Activated CD4-positive, alpha-beta T cell treated with anti-CD3 and anti-CD28 coated beads for 36 hours (primary cell): ENCODE results near the gene FXR2. TPM values are rescaled to one million over a fixed set of nuclear protein-coding genes. Genes with fewer than 3 reads are reported as not detected.

Source experiments
- ATAC-seq: fragments of 200-7000 bp; cut with Tn5 transposase; one replicate; pipeline ENCODE4 v1.10.0; 2021; ENCODE audit warnings: mild to moderate bottlenecking, moderate library complexity
- CTCF ChIA-PET: fragments of 350-600 bp; sonication (Branson Sonifier 250); formaldehyde crosslinking; loops from one replicate; lab custom pipeline; 2021; ENCODE audit warnings: antibody characterized with exemption; lab: Charles Lee
- POLR2A ChIA-PET: fragments of 350-600 bp; sonication (Branson Sonifier 250); formaldehyde crosslinking; loops from one replicate; lab custom pipeline; 2021; ENCODE audit warnings: antibody characterized with exemption, inconsistent platforms; lab: Charles Lee
- DNase-seq: peaks from one replicate; pipeline ENCODE4 v3.0.0-alpha.2; 2020
- H3K27ac Mint-ChIP-seq: one replicate; pipeline ENCODE4 v1.8.0; 2021; ENCODE audit warnings: mixed read lengths
- H3K27me3 Mint-ChIP-seq: one replicate; pipeline ENCODE4 v1.8.0; 2021; ENCODE audit warnings: mixed read lengths
- H3K36me3 Mint-ChIP-seq: one replicate; pipeline ENCODE4 v1.8.0; 2021; ENCODE audit warnings: low read depth, mixed read lengths
- H3K4me1 Mint-ChIP-seq: one replicate; pipeline ENCODE4 v1.8.0; 2021; ENCODE audit warnings: mixed read lengths
- H3K4me3 Mint-ChIP-seq: one replicate; pipeline ENCODE4 v1.8.0; 2021; ENCODE audit warnings: mild to moderate bottlenecking, moderate library complexity, mixed read lengths
- H3K9me3 Mint-ChIP-seq: one replicate; pipeline ENCODE4 v1.8.0; 2021; ENCODE audit warnings: low read depth, mixed read lengths
- intact Hi-C, 2 experiments: fragments of 100-400 bp; cut with DNase I in 1 of 2; cut with micrococcal nuclease in 1 of 2; formaldehyde crosslinking; loops; one replicate each; pipeline versions ENCODE4 v1.14.2 to v1.15.1; 2022 to 2024; cut with DNase I, micrococcal nuclease
- total RNA-seq, 2 experiments: library from RNA; stranded (reverse); gene quantifications; one replicate each; pipeline ENCODE4 v1.2.3, GENCODE V29; 2021

Gene FXR2
- total RNA-seq, 2 experiments from 2014 or later: 35.6 to 50.2 TPM

DNA sequence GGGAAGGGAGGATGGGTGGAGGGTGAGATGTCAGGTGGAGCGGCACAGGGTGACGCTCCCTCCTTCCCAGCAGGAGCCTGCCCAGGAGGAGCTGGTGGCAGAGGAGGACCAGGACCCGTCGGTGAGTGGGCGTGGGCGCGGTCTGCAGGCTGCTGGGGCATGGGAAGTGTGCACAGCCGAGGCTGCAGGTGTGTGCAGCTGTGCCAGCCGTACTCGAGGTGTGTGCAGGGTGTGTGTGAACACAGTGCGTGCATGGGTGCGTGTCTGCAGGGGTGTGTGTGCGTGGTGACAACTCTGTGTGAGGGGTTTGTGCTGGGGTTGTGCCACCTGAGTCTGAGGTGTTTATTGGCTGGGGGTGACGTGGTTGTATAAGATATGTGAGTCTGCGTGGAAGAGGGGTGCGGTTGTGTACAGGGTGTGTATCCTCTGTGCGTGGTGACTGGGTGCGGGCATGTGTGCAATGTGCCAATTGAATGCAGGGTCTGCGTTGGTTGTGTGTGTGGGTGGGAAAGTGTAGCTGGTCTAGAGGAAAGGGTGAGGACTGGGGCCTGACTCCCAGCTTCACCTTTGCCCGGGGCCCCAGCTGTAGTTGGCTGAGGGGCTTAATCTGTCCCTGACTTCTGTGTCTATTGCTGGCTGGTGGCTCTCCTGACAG lies 65.2 kb downstream of the FXR2 start:
- peaks cover 6% of the 10 kb centered on the region for H3K36me3 Mint-ChIP-seq
- DNase-seq: peak; percentile 70

DNA sequence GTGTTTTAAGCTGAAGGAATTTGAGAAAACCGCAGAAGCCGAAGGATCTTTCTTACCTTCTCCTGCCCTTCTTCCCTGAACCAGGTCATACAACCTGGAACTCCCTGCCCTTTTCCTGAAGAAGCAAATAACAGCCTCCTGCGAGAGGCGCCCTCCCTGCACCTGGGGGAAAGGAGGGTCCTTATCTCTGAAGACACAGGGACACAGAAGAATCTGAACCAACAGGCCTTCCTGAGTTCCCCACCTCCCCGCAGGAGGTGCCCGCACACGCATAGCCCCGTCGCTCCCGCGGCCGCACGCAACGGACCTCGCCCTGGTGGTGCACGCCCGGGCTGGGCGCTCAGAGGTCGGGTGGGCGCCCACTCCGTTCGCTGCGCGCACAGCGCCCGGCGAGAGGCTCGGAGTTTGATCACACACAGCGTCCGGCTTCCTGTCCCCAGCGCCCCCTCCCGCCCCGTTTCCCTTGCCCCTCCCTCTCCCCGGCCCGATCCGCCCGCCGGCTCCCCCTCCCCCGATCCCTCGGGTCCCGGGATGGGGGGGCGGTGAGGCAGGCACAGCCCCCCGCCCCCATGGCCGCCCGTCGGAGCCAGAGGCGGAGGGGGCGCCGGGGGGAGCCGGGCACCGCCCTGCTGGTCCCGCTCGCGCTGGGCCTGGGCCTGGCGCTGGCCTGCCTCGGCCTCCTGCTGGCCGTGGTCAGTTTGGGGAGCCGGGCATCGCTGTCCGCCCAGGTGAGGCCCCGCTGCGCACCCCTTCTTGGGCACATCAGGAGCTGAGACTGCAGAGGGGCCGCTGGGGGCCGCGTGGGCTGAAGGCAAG lies 65.9 kb downstream of the FXR2 start, which contains the start of gene TNFSF12:
TSS of gene TNFSF12 (plus strand) at position 474 of the 816 bp plus-strand sequence. CDS start at position 570, 96 bp downstream.
- H3K9me3 Mint-ChIP-seq: no peaks in the 10 kb centered on the region
- H3K36me3 Mint-ChIP-seq: peaks cover 4% of the 10 kb centered on the region
- intact Hi-C loops: loop anchor here in 1 of 2 experiments (1.0 kb wide), 1 partner anchor 13 kb away; the partner anchor contains the start of gene SENP3
- H3K4me3 Mint-ChIP-seq: peak within 1 kb of the TSS; percentile 70
- DNase-seq: peak; percentile 77
- CTCF ChIA-PET: interaction anchor here (0.6 to 1.5 kb wide), 5 partner anchors 8 to 212 kb away, joined by 3 read pairs; no protein-coding TSS in a partner anchor
- H3K27me3 Mint-ChIP-seq: no peaks in the 10 kb centered on the region
- ATAC-seq: peak; percentile 45
- POLR2A ChIA-PET: interaction anchor here (0.8 kb wide), 1 partner anchor 12 kb away, joined by 3 read pairs; no protein-coding TSS in a partner anchor
- H3K4me1 Mint-ChIP-seq: peaks cover 48% of the 10 kb centered on the region
- peak within 1 kb of the TSS; percentile 49 for H3K27ac Mint-ChIP-seq

More for the DNA sequence above, 65.2 kb downstream of the FXR2 start:
- ChIA-PET POLR2A (interaction anchor here (0.7 to 1.0 kb wide), 3 partner anchors 11 to 15 kb away, joined by 3 to 7 read pairs (median 3); no protein-coding TSS in a partner anchor), CTCF (interaction anchor here (0.5 to 1.5 kb wide), 5 partner anchors 18 to 85 kb away, joined by 3 to 4 read pairs (median 3); no protein-coding TSS in a partner anchor)
- H3K9me3 Mint-ChIP-seq: no peaks in the 10 kb centered on the region
- no peaks in the 10 kb centered on the region for H3K27me3 Mint-ChIP-seq
- H3K27ac Mint-ChIP-seq: peak overlapping the region; percentile 48
- H3K4me3 Mint-ChIP-seq: peak overlapping the region; percentile 69
- peaks cover 51% of the 10 kb centered on the region for H3K4me1 Mint-ChIP-seq
- intact Hi-C loops: loop anchor here in 1 of 2 experiments (1.0 kb wide), 1 partner anchor 12 kb away; the partner anchor contains the start of gene SENP3
- peak; percentile 50 for ATAC-seq

DNA sequence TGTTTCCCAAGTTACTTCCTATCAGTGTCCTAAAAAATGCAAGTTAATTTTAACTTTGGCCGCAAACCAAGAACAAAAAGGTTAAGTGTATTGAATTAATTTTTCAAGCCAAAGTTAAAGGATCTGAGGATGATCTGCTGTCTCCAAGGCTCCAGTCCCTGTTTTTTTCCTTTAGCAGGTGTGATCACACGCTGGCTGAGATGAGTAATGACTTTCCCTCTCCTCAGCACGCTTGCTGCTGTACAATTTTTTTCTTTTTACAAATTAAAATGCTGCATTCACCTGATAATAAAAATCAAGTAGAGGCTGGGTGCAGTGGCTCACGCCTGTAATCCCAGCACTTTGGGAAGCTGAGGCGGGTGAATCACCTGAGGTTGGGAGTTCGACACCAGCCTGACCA lies 69.8 kb downstream of the FXR2 start:
- ChIA-PET CTCF (interaction anchor here (0.7 kb wide), 1 partner anchor 159 kb away, joined by 4 read pairs; no protein-coding TSS in a partner anchor), POLR2A (interaction anchor here (0.5 kb wide), 1 partner anchor 59 kb away, joined by 3 read pairs; no protein-coding TSS in a partner anchor)
- DNase-seq (no peak), ATAC-seq (no peak)
- Mint-ChIP-seq H3K4me1 (peaks cover 12% of the 10 kb centered on the region), H3K4me3 (no peak overlapping the region), H3K27me3 (no peaks in the 10 kb centered on the region), H3K27ac (no peak overlapping the region), H3K9me3 (no peaks in the 10 kb centered on the region), H3K36me3 (no peaks in the 10 kb centered on the region)
- intact Hi-C loops: no loop called here

Other genes starting within 250 kb of the FXR2 start
- gene TNK1, start 233.8 kb downstream of the FXR2 start, total RNA-seq: 1 to 10 TPM; 4.8 to 6.9 TPM
- gene PLSCR3, start 220.4 kb downstream of the FXR2 start, total RNA-seq: 10 to 100 TPM; 69.3 to 78.9 TPM
- 10 to 100 TPM; 55.8 to 58.1 TPM for gene TMEM256, start 210.8 kb downstream of the FXR2 start, total RNA-seq
- gene NLGN2, start 207.1 kb downstream of the FXR2 start, total RNA-seq: 1 to 10 TPM; 7.0 to 7.1 TPM
- gene SPEM1, start 194.6 kb downstream of the FXR2 start, total RNA-seq: not detected
- not detected for gene SPEM2, start 189.3 kb downstream of the FXR2 start, total RNA-seq
- not detected for gene SPEM3, start 186.0 kb downstream of the FXR2 start, total RNA-seq
- 10 to 100 TPM in 1 of 2 experiments, 1 to 10 TPM in 1; 8.7 to 10.7 TPM for gene TMEM102, start 179.5 kb downstream of the FXR2 start, total RNA-seq
- gene FGF11, start 175.4 kb downstream of the FXR2 start, total RNA-seq: 10 to 100 TPM in 1 of 2 experiments, 1 to 10 TPM in 1; 6.9 to 10.6 TPM
- 1 to 10 TPM; 7.8 to 8.7 TPM for gene CHRNB1, start 169.8 kb downstream of the FXR2 start, total RNA-seq
- 10 to 100 TPM; 17.5 to 20.9 TPM for gene ZBTB4, start 135.3 kb downstream of the FXR2 start, total RNA-seq
- gene SLC35G6, start 133.5 kb downstream of the FXR2 start, total RNA-seq: not detected
- 100 to 1,000 TPM; 193 to 203 TPM for gene POLR2A, start 130.5 kb downstream of the FXR2 start, total RNA-seq
- 10 to 100 TPM; 10.9 to 13.7 TPM for gene TNFSF12, start 65.8 kb downstream of the FXR2 start, total RNA-seq
- 1 to 10 TPM; 1.8 to 2.5 TPM for gene TNFSF13, start 56.1 kb downstream of the FXR2 start, total RNA-seq
- gene SENP3, start 53.0 kb downstream of the FXR2 start, total RNA-seq: 10 to 100 TPM; 59.0 to 78.9 TPM
- gene CD68, start 35.3 kb downstream of the FXR2 start, total RNA-seq: 10 to 100 TPM in 1 of 2 experiments, 1 to 10 TPM in 1; 9.2 to 13.7 TPM
- 10 to 100 TPM; 51.7 to 77.0 TPM for gene MPDU1, start 31.0 kb downstream of the FXR2 start, total RNA-seq
- under 1 TPM in 1 of 2 experiments, not detected in 1; 0.16 TPM for gene SOX15, start 24.8 kb downstream of the FXR2 start, total RNA-seq
- gene SAT2, start 12.9 kb upstream of the FXR2 start, total RNA-seq: 10 to 100 TPM; 15.9 to 22.2 TPM
- gene SHBG, start 15.2 kb upstream of the FXR2 start, total RNA-seq: under 1 TPM; 0.25 to 0.30 TPM
- gene ATP1B2, start 36.0 kb upstream of the FXR2 start, total RNA-seq: under 1 TPM; 0.32 to 0.33 TPM
- 100 to 1,000 TPM; 127 to 165 TPM for gene TP53, start 72.6 kb upstream of the FXR2 start, total RNA-seq
- gene WRAP53, start 73.6 kb upstream of the FXR2 start, total RNA-seq: 10 to 100 TPM; 23.5 to 27.1 TPM
- not detected for gene EFNB3, start 90.3 kb upstream of the FXR2 start, total RNA-seq
- not detected for gene DNAH2, start 102.8 kb upstream of the FXR2 start, total RNA-seq
- 10 to 100 TPM; 37.3 to 46.2 TPM for gene KDM6B, start 219.3 kb upstream of the FXR2 start, total RNA-seq
- gene TMEM88, start 240.2 kb upstream of the FXR2 start, total RNA-seq: 1 to 10 TPM; 3.5 to 5.6 TPM
- 10 to 100 TPM; 64.7 to 79.8 TPM for gene NAA38, start 242.7 kb upstream of the FXR2 start, total RNA-seq
- 10 to 100 TPM; 12.5 to 12.6 TPM for gene CYB5D1, start 243.1 kb upstream of the FXR2 start, total RNA-seq